GM06990 (cell line): ENCODE measurements around the gene CINP.

ENCODE experiments used
- DNase-seq: peaks from one replicate; pipeline ENCODE4 v3.0.0-alpha.2; 2011; ENCODE audit not compliant: insufficient read length; ENCODE audit errors: extremely low read depth
- H3K27me3 ChIP-seq: replicated peaks from 2 replicates; pipeline ENCODE4 v1.6.0; 2011; ENCODE audit warnings: low read length; ENCODE audit not compliant: control insufficient read depth, insufficient read depth
- H3K36me3 ChIP-seq: 2 replicates; pipeline ENCODE4 v1.5.1; 2011; ENCODE audit warnings: low read length; ENCODE audit not compliant: control insufficient read depth, insufficient read depth
- H3K4me3 ChIP-seq: replicated peaks from 2 replicates; pipeline ENCODE4 v1.5.1; 2011; ENCODE audit warnings: low read depth, mild to moderate bottlenecking, control low read depth, low read length
- TF ChIP-seq, protein P1 (sequence below): IDR thresholded peaks from 2 replicates; pipeline ENCODE4 v1.5.1; 2011; ENCODE audit warnings: low read length, control low read depth, mild to moderate bottlenecking, inconsistent platforms; ENCODE audit not compliant: insufficient read depth, poor library complexity, severe bottlenecking

The CINP gene

DNA sequence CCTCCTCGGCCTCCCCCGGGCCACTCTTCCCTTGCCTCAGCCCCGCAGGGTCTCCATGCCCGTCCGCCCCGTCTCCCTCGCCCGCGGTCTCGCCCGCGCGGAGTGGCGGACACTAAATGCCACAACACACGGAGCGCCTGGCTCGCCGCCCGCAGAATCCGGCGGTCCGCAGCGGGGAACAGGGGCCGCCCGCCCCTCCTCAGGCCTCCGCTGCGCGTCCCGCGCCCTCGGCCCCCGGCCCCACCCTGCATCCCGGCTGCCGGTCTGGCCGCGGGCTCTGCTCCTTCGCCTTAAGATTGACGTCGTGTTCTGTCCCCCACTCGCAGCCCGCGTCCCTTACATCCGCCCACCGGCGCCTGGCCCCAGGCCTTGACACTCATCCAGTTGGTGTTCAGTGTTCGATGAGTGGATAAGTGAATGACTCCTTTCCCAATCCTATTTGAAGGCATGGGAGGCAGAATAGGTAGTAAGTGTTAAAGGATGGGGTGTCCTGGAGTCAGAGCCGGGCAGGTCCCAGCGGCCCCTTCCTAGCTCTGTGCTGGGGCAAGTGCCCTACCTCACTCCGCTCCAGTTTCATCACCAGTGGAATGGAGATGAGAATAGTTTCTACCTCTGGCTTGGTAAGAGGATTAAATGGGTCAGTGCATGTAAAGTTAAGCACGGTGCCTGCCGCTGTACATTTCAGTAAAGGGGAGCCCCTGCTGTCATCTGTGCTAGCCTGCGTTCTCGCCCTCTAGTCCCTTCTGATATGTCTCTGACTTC is 673 bp upstream of the CINP start:
- TF ChIP-seq, protein P1, sequence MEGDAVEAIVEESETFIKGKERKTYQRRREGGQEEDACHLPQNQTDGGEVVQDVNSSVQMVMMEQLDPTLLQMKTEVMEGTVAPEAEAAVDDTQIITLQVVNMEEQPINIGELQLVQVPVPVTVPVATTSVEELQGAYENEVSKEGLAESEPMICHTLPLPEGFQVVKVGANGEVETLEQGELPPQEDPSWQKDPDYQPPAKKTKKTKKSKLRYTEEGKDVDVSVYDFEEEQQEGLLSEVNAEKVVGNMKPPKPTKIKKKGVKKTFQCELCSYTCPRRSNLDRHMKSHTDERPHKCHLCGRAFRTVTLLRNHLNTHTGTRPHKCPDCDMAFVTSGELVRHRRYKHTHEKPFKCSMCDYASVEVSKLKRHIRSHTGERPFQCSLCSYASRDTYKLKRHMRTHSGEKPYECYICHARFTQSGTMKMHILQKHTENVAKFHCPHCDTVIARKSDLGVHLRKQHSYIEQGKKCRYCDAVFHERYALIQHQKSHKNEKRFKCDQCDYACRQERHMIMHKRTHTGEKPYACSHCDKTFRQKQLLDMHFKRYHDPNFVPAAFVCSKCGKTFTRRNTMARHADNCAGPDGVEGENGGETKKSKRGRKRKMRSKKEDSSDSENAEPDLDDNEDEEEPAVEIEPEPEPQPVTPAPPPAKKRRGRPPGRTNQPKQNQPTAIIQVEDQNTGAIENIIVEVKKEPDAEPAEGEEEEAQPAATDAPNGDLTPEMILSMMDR: no peak
- no peaks in the 10 kb centered on the region for H3K27me3 ChIP-seq
- peak; percentile 47 for DNase-seq
- H3K4me3 ChIP-seq: peak overlapping the region; percentile 91
- peaks cover 1% of the 10 kb centered on the region; the same call in 1 of the 2 replicates for H3K36me3 ChIP-seq

- DNase-seq: no peak
- TF ChIP-seq, protein P1: no peak
- Histone ChIP-seq H3K36me3 (peaks cover 1% of the 10 kb centered on the region; the same call in 1 of the 2 replicates), H3K27me3 (no peaks in the 10 kb centered on the region), H3K4me3 (peak overlapping the region; percentile 91)
Measured at GRCh38 chr14:102362084-102362483, 606 bp downstream of the CINP start.

- Histone ChIP-seq H3K27me3 (no peaks in the 10 kb centered on the region), H3K36me3 (peaks cover 4% of the 10 kb centered on the region), H3K4me3 (no peak overlapping the region)
- DNase-seq: no peak
- TF ChIP-seq, protein P1: no peak
Measured at GRCh38 chr14:102360388-102360787, 2.3 kb downstream of the CINP start.

DNA sequence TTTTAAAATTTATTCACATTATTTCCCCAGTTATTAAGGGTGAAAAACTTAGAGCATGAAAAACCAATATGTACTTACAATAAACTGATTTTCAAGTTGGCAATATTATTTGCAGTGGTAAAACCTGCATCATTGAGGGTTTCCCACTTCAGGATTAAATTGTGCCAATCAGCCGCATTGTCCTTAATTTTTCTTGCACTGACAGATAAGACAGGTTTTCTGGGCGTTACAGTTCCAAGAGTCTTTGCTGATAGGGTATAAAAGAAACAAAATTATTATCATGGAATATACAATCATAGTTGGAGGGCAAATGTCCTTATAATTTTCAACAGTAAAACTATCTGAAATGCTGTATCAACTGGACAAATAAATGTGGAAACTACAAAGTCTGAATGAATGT is 3.3 kb downstream of the CINP start:
- Histone ChIP-seq H3K36me3 (peaks cover 6% of the 10 kb centered on the region), H3K4me3 (no peak overlapping the region), H3K27me3 (no peaks in the 10 kb centered on the region)
- DNase-seq: no peak
- TF ChIP-seq, protein P1: no peak

- H3K27me3 ChIP-seq: no peaks in the 10 kb centered on the region
- no peak overlapping the region for H3K4me3 ChIP-seq
- TF ChIP-seq, protein P1: no peak
- DNase-seq: no peak
- peaks cover 11% of the 10 kb centered on the region for H3K36me3 ChIP-seq
Measured at GRCh38 chr14:102356280-102356679, 6.4 kb downstream of the CINP start.

DNA sequence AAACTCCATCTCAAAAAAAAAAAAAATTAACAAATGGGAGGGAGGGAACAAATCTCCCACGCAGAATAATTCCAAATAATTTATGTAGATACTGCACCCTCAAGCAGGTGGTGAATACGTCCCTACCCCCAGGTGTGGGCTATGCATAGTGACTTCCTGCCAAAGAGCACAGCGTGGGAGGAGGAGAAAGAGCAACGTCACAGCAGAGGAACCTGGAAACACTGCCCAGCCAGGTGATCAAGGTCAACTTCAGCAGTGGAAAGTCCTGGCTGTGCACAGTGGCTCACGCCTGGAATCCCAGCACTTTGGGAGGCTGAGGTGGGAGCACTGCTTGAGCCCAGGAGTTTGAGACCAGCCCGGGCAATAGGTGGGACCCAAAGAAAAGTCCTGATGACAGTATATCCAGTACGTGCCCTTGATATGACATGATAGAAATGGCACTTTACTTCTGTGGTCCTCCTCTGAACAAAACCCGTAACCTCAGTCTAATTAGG is 9.5 kb downstream of the CINP start:
- TF ChIP-seq, protein P1: no peak
- Histone ChIP-seq H3K27me3 (no peaks in the 10 kb centered on the region), H3K36me3 (peaks cover 16% of the 10 kb centered on the region), H3K4me3 (no peak overlapping the region)
- DNase-seq: no peak
